AG09319 (cell line): ENCODE results near the gene KCNK3.

Experiments used
- DNase-seq: peaks from one replicate; pipeline ENCODE4 v3.0.0-alpha.2; 2010; ENCODE audit warnings: low read depth; ENCODE audit errors: extremely low read depth
- TF ChIP-seq, protein P1 (sequence below): IDR thresholded peaks from 2 replicates; pipeline ENCODE4 v1.5.1; 2011; ENCODE audit warnings: low read depth, mild to moderate bottlenecking, inconsistent platforms, low read length, moderate library complexity

The KCNK3 gene

DNA sequence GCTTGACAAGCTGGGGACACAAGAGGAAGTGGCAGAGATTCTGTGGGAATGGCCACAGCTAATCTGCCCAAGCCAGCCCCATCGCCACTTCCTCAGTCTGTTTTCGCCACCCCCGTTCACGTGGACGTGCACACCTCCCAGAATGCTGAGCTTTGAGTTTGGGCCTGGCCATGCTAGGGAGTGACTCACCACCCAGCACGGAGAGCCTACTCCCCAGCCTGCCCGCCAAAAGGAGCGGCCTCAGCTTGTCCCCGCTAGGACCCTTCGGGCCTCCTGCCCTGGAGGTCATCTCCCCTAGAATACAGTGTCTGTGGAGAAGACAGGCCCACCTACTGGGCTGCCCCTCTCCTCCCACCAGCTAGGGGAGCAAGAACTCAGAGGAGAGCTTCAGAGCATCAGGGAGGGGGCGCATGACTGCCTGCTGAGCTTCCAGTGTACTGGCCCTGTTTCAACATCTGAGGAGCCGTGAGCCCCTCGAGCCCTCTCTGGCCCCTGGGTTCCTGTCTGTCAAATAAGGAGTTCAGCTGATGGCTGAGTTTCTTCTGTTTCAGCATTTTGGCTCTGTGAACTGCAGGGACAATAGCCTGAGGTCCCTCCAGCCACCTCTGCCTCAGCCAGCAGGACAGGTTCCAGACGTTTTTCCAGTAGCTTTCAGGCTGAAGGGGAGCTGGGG is 76.7 kb downstream of the KCNK3 start:
- TF ChIP-seq, protein P1, sequence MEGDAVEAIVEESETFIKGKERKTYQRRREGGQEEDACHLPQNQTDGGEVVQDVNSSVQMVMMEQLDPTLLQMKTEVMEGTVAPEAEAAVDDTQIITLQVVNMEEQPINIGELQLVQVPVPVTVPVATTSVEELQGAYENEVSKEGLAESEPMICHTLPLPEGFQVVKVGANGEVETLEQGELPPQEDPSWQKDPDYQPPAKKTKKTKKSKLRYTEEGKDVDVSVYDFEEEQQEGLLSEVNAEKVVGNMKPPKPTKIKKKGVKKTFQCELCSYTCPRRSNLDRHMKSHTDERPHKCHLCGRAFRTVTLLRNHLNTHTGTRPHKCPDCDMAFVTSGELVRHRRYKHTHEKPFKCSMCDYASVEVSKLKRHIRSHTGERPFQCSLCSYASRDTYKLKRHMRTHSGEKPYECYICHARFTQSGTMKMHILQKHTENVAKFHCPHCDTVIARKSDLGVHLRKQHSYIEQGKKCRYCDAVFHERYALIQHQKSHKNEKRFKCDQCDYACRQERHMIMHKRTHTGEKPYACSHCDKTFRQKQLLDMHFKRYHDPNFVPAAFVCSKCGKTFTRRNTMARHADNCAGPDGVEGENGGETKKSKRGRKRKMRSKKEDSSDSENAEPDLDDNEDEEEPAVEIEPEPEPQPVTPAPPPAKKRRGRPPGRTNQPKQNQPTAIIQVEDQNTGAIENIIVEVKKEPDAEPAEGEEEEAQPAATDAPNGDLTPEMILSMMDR, result no peak; the same call in 1 of the 2 replicates
- no peak for DNase-seq

DNA sequence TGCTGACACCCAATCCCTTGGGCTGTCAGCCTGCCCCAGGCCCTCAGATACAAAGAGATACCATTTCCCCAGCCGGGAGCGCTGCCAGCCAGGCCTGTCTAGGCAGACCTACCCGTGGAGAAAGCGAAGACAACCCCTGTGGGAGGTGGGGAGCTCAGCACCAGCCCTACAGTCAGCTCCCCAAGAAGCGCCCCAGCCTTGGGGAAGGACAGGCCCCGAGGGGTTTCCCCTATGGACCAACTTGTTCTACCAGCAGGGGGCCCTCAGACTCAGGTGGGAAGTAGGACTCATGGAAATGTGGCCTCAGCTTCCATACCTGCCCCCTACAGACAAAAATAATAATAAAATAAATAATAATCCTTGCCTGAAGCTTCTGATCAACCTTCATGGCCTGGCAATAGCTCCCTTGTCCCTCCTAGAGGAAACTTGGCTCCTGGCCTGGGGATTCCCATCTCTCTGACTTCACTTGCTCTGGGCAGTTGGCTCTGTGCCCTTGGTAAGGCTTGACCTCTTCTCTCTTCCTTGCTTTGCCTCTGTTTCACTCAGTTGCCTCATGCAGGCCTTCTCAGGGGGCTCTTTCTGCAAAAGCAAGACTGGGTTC is 78.6 kb downstream of the KCNK3 start:
- TF ChIP-seq, protein P1, result peak; percentile 33
- DNase-seq, result peak; percentile 87

- TF ChIP-seq, protein P1, result no peak
- DNase-seq, result peak; percentile 64
Measured at GRCh38 chr2:26772064-26773001, 79.8 kb downstream of the KCNK3 start.

GRCh38 chr2:26776195-26776800 is 83.8 kb downstream of the KCNK3 start:
- DNase-seq, result no peak
- TF ChIP-seq, protein P1, result no peak

DNA sequence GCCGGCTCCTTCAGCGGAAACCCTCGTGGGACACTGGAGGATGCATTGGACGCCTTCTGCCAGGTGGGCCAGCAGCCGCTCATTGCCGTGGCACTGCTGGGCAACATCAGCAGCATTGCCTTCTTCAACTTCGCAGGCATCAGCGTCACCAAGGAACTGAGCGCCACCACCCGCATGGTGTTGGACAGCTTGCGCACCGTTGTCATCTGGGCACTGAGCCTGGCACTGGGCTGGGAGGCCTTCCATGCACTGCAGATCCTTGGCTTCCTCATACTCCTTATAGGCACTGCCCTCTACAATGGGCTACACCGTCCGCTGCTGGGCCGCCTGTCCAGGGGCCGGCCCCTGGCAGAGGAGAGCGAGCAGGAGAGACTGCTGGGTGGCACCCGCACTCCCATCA is 85.6 kb downstream of the KCNK3 start:
- no peak for DNase-seq
- TF ChIP-seq, protein P1, result no peak

DNA sequence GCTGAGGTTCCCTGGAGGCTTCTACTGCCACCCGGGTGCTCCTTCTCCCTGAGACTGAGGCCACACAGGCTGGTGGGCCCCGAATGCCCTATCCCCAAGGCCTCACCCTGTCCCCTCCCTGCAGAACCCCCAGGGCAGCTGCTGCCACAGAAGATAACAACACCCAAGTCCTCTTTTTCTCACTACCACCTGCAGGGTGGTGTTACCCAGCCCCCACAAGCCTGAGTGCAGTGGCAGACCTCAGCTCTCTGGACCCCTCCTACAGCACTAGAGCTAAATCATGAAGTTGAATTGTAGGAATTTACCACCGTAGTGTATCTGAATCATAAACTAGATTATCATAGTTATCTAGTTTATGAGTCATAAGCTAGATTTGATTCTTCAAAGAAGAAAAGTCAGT is 86.0 kb downstream of the KCNK3 start:
- TF ChIP-seq, protein P1, result no peak

More for the DNA sequence above, 86.0 kb downstream of the KCNK3 start:
- DNase-seq, result no peak
